ENCODE measurements around the gene SOCS3. TPM values are rescaled to one million over a fixed set of nuclear protein-coding genes. Genes with fewer than 3 reads are reported as not detected.

Gene SOCS3
- total RNA-seq, 1 experiment from 2014 or later, result 28.9 TPM

GRCh38 chr17:78355701-78356100 is 4.2 kb downstream of the SOCS3 start:
- peaks cover 56% of the 10 kb centered on the region for H3K4me1 ChIP-seq
- H3K27me3 ChIP-seq, result no peaks in the 10 kb centered on the region
- H3K4me3 ChIP-seq, result no peak overlapping the region
- no peak overlapping the region for H3K27ac ChIP-seq
- H3K9me3 ChIP-seq (replicated peaks), result no peaks in the 10 kb centered on the region
- peaks cover 34% of the 10 kb centered on the region for H3K36me3 ChIP-seq
- no peak for DNase-seq

GRCh38 chr17:78355045-78355641 is 4.7 kb downstream of the SOCS3 start:
- H3K4me1 ChIP-seq, result peaks cover 52% of the 10 kb centered on the region

GRCh38 chr17:78353834-78354233 is 6.0 kb downstream of the SOCS3 start:
- H3K27ac ChIP-seq, result peak overlapping the region; percentile 56; the same call in 1 of the 2 replicates
- peaks cover 34% of the 10 kb centered on the region for H3K36me3 ChIP-seq
- H3K4me1 ChIP-seq, result peaks cover 52% of the 10 kb centered on the region
- no peaks in the 10 kb centered on the region for H3K9me3 ChIP-seq (replicated peaks)
- DNase-seq, result no peak
- H3K4me3 ChIP-seq, result peak overlapping the region; percentile 61
- H3K27me3 ChIP-seq, result no peaks in the 10 kb centered on the region

More at GRCh38 chr17:78355045-78355641, 4.7 kb downstream of the SOCS3 start:
- Histone ChIP-seq H3K27ac (no peak overlapping the region), H3K9me3 (replicated peaks) (no peaks in the 10 kb centered on the region), H3K27me3 (no peaks in the 10 kb centered on the region), H3K4me3 (no peak overlapping the region), H3K36me3 (peaks cover 34% of the 10 kb centered on the region)
- no peak for DNase-seq

- Histone ChIP-seq H3K36me3 (0 out of 2 replicates have a peak, but pooled peaks cover 15% of the 10 kb centered on the region), H3K27me3 (no peaks in the 10 kb centered on the region), H3K4me1 (peaks cover 35% of the 10 kb centered on the region), H3K27ac (no peak overlapping the region), H3K4me3 (no peak overlapping the region), H3K9me3 (replicated peaks) (no peaks in the 10 kb centered on the region)
- DNase-seq, result no peak
Observed at GRCh38 chr17:78351449-78352006, 8.3 kb downstream of the SOCS3 start.

- Histone ChIP-seq H3K27me3 (no peaks in the 10 kb centered on the region), H3K4me1 (peaks cover 22% of the 10 kb centered on the region), H3K4me3 (no peak overlapping the region), H3K9me3 (replicated peaks) (no peaks in the 10 kb centered on the region), H3K27ac (no peak overlapping the region), H3K36me3 (0 out of 2 replicates have a peak, but pooled peaks cover 3% of the 10 kb centered on the region)
- DNase-seq, result no peak
Observed at GRCh38 chr17:78349891-78350642, 9.8 kb downstream of the SOCS3 start.

- no peaks in the 10 kb centered on the region for H3K27me3 ChIP-seq
- no peaks in the 10 kb centered on the region for H3K36me3 ChIP-seq
- DNase-seq, result no peak
- no peak overlapping the region for H3K27ac ChIP-seq
- no peak overlapping the region for H3K4me3 ChIP-seq
- peaks cover 23% of the 10 kb centered on the region for H3K4me1 ChIP-seq
- H3K9me3 ChIP-seq (replicated peaks), result no peaks in the 10 kb centered on the region
Observed at GRCh38 chr17:78348055-78348770, 11.7 kb downstream of the SOCS3 start.

GRCh38 chr17:78347453-78347852 is 12.4 kb downstream of the SOCS3 start:
- Histone ChIP-seq H3K9me3 (replicated peaks) (no peaks in the 10 kb centered on the region), H3K27me3 (no peaks in the 10 kb centered on the region), H3K4me1 (peaks cover 29% of the 10 kb centered on the region), H3K27ac (no peak overlapping the region), H3K36me3 (no peaks in the 10 kb centered on the region), H3K4me3 (no peak overlapping the region)
- no peak for DNase-seq

GRCh38 chr17:78346605-78347250 is 13.1 kb downstream of the SOCS3 start:
- no peak overlapping the region for H3K4me3 ChIP-seq
- H3K27ac ChIP-seq, result no peak overlapping the region
- H3K9me3 ChIP-seq (replicated peaks), result no peaks in the 10 kb centered on the region
- H3K36me3 ChIP-seq, result no peaks in the 10 kb centered on the region
- H3K4me1 ChIP-seq, result peaks cover 23% of the 10 kb centered on the region
- no peak for DNase-seq
- no peaks in the 10 kb centered on the region for H3K27me3 ChIP-seq

GRCh38 chr17:78345791-78346494 is 13.9 kb downstream of the SOCS3 start:
- Histone ChIP-seq H3K4me1 (peaks cover 17% of the 10 kb centered on the region), H3K27me3 (no peaks in the 10 kb centered on the region), H3K27ac (no peak overlapping the region), H3K9me3 (replicated peaks) (no peaks in the 10 kb centered on the region), H3K4me3 (no peak overlapping the region), H3K36me3 (no peaks in the 10 kb centered on the region)
- no peak for DNase-seq

- Histone ChIP-seq H3K27ac (no peak overlapping the region), H3K4me1 (peaks cover 17% of the 10 kb centered on the region)
- DNase-seq, result no peak
Observed at GRCh38 chr17:78345172-78345571, 14.7 kb downstream of the SOCS3 start.

GRCh38 chr17:78344666-78345065 is 15.2 kb downstream of the SOCS3 start:
- H3K4me1 ChIP-seq, result peaks cover 17% of the 10 kb centered on the region
- no peak overlapping the region for H3K4me3 ChIP-seq
- no peak for DNase-seq
- H3K27ac ChIP-seq, result no peak overlapping the region
- no peaks in the 10 kb centered on the region for H3K9me3 ChIP-seq (replicated peaks)
- no peaks in the 10 kb centered on the region for H3K27me3 ChIP-seq
- no peaks in the 10 kb centered on the region for H3K36me3 ChIP-seq

More at GRCh38 chr17:78345172-78345571, 14.7 kb downstream of the SOCS3 start:
- H3K9me3 ChIP-seq (replicated peaks), result no peaks in the 10 kb centered on the region
- no peak overlapping the region for H3K4me3 ChIP-seq
- no peaks in the 10 kb centered on the region for H3K36me3 ChIP-seq
- no peaks in the 10 kb centered on the region for H3K27me3 ChIP-seq

- no peak for DNase-seq
- Histone ChIP-seq H3K27me3 (no peaks in the 10 kb centered on the region), H3K4me3 (no peak overlapping the region), H3K36me3 (no peaks in the 10 kb centered on the region), H3K9me3 (replicated peaks) (no peaks in the 10 kb centered on the region), H3K27ac (peak overlapping the region; percentile 69), H3K4me1 (peaks cover 17% of the 10 kb centered on the region)
Observed at GRCh38 chr17:78343543-78344201, 16.2 kb downstream of the SOCS3 start.

- peak; percentile 82 to 84 for DNase-seq
- peaks cover 17% of the 10 kb centered on the region for H3K4me1 ChIP-seq
- H3K4me3 ChIP-seq, result peak overlapping the region; percentile 57
- H3K27me3 ChIP-seq, result no peaks in the 10 kb centered on the region
- H3K36me3 ChIP-seq, result no peaks in the 10 kb centered on the region
- peak overlapping the region; percentile 69 for H3K27ac ChIP-seq
- no peaks in the 10 kb centered on the region for H3K9me3 ChIP-seq (replicated peaks)
Observed at GRCh38 chr17:78343187-78343542, 16.7 kb downstream of the SOCS3 start.
